Fibroblast of skin of left biceps (primary cell): ENCODE measurements around the gene LBHD2.
A peak's percentile ranks its signal among the peaks of the same experiment; 100 is the strongest.

Source experiments
- DNase-seq, 2 experiments: peaks; one replicate each; pipeline ENCODE4 v3.0.0-alpha.2; 2013; ENCODE audit warnings: low read depth in 2 of 2

The LBHD2 gene

GRCh38 chr14:103132381-103133209, 48.6 kb downstream of the LBHD2 start:
- no peak for DNase-seq

GRCh38 chr14:103133210-103134140, 49.5 kb downstream of the LBHD2 start:
- no peak for DNase-seq

- DNase-seq, result no peak
These were observed 50.4 kb downstream of the LBHD2 start for GRCh38 chr14:103134405-103134804.

DNA sequence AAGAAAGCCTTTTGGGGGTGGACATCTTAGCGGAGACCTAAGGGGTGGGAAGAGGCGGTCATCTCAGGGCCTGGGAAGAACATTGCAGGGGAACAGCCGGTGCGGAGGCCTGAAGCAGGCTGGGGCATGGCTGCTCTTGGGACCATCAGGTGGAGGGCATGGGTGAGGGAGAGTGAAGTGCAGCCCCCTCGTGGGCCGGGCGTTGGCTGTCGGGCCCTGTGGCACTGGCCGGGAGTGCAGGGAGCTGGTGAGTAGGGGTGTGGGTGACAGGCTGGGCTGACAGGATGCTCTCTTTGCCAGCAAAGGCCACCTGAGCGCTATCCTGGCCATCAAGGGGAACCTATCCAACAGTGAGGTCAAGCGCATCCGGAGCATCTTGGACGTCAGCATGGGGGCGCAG, 50.9 kb downstream of the LBHD2 start:
- DNase-seq, result no peak

DNA sequence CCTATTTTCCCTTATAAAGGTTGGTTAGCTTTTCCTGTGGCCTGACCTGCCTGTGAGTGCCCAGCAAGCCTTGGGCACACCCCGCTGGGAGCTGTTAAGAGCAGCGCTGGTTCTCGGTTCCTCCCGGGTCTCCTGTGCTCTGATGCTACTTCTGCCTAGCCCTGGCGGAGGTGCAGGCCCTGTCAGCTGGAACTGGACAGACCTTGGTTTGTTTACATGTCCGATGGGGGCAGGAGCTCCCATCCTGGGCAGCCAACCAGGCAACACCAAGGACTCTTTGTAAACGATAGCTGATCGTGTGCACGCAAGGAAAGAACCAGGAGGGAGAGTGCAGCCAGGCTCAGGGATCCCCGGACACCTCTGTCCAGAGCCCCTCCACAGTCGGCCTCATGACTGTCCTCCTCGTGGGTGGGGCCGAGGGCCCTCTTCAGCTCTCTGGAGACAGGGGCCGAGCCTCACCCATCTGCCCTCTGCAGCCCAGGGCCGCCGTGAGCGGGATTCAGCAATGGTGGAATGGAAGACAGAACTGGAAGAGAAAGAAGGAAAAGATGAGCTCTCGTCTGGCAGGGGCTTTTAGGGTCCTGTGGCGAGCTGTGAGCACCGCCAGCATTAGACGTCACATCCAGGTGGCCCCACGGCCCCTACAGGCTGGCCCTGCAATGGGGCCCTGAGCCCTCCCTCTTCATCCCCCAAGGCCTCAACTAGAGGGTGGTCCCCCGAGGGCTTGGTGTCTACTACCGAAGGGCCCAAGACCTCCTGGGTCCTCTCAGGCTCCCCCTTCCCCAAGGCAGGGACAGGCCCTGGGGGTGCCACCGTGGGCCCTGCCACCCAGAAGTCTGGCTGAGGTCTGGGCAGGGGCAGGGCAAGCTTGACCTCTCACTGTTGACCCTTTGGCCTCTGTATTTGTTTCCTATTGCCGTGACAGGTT, 51.6 kb downstream of the LBHD2 start:
- DNase-seq, result no peak

DNA sequence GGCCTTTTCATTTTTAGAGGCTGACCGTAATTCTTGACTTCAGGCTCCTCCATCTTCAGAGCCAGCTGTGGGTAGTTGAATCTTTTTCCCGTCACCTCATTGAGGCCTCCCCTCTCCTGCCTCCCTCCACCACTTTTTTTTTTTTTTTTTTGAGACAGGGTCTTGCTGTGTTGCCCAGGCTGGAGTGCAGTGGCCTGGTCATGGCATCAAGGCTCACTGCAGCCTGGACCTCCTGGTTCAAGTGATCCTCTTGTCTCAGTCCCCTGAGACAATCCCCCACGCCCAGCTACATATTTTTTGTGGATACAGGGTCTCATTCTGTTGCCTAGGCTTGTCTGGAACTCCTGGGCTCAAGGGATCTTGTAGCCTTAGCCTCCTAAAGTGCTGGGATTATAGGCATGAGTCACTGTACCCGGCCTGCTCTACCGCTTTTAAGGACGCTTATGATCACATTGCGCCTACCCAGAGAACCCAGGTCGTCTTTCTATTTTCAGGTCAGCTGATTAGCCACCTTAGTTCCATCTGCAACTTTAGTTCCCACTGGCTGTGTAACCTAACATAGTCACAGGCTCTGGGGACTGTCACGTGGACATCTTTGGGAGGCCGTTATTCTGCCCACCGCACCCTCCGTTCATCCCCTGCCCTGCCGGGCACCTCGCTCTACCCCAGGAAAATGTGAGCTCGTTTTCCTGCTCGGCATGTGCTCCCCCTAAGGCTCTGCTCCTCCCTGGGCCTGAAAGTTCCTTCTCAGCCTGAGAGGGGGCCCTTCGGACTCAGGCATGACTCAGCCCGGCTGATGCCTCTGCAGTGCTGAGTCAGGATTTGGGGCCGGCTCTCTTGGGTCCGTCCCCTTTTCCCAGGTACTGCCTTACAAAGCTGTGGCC, 52.6 kb downstream of the LBHD2 start:
- DNase-seq, result peak in 1 of 2 experiments; percentile 16

DNA sequence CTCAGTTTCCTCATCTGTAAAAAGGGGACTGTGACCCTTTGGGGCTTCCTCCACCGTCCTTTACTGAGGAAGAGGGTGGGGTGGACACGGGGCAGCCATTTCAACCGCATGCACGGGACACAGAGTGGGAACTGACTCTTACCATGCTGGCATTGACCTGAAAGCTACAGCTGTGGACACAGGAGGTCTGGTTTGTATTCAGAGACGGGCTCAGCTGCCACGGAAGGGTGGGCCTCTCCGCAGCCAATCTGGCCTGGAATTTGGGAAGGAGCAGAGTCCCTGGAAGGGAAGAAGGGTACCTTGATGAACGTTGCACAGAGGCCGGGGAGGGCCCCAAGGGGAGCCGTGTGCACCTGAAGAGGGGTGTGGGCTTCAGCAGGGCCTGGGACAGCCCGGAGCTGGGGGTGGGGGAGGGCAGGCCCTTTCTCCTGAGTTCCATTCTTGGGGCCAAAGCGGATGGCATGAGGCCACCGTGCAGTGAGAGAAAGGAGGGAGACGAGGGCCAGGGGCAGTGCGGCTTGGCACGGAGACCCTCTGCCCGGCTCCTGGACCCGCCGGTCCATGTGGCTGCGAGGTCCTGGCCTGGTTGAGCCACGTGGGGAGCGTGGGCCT, 53.8 kb downstream of the LBHD2 start:
- no peak for DNase-seq

GRCh38 chr14:103138301-103139131, 54.5 kb downstream of the LBHD2 start:
- DNase-seq, result no peak

GRCh38 chr14:103139132-103140025, 55.4 kb downstream of the LBHD2 start:
- DNase-seq, result no peak
